Measurements from ENCODE around the gene RAD51D. TPM values are rescaled to one million over a fixed set of nuclear protein-coding genes. Genes with fewer than 3 reads are reported as not detected.
"Not testable (repeated sequence)": the region's sequence is repeated elsewhere in the genome, so short reads cannot be mapped to it uniquely, and the experiment has no call there.

Gene RAD51D
- total RNA-seq, 2 donors from 2014 or later: 4.7 to 9.2 TPM

- no peak for ATAC-seq
- intact Hi-C loops (cut with DNase I): no loop called here
- DNase-seq: no peak
These were observed 26.7 kb upstream of the RAD51D start for GRCh38 chr17:35146214-35146833.

GRCh38 chr17:35144840-35145239 lies 25.2 kb upstream of the RAD51D start:
- no peak for ATAC-seq
- no peak for DNase-seq
- intact Hi-C loops (cut with DNase I): no loop called here

- ATAC-seq (no peak), DNase-seq (no peak)
- intact Hi-C loops (cut with DNase I): no loop called here
These were observed 22.8 kb upstream of the RAD51D start for GRCh38 chr17:35142467-35142796.

GRCh38 chr17:35141681-35142466 lies 22.2 kb upstream of the RAD51D start, which contains the start of gene NLE1:
Gene NLE1 (minus strand): TSS chr17:35142303. CDS start chr17:35142275, 28 bp downstream.
- peak; percentile 93 to 94 for ATAC-seq
- intact Hi-C loops (cut with DNase I): no loop called here
- DNase-seq: peak; percentile 88

GRCh38 chr17:35138218-35138617 lies 18.6 kb upstream of the RAD51D start:
- intact Hi-C loops (cut with DNase I): no loop called here
- DNase-seq: no peak
- ATAC-seq: no peak

- no peak for DNase-seq
- intact Hi-C loops (cut with DNase I): no loop called here
- ATAC-seq: no peak
These were observed 15.7 kb upstream of the RAD51D start for GRCh38 chr17:35135322-35135721.

- ATAC-seq (no peak), DNase-seq (no peak)
- intact Hi-C loops (cut with DNase I): no loop called here
These were observed 13.3 kb upstream of the RAD51D start for GRCh38 chr17:35132816-35133550.

- ATAC-seq (no peak), DNase-seq (no peak)
- intact Hi-C loops (cut with DNase I): no loop called here
These were observed 12.4 kb upstream of the RAD51D start for GRCh38 chr17:35132099-35132498.

- intact Hi-C loops (cut with DNase I): no loop called here
- DNase-seq: no peak
- ATAC-seq: no peak
These were observed 10.7 kb upstream of the RAD51D start for GRCh38 chr17:35130392-35130791.

- intact Hi-C loops (cut with DNase I): loop anchor here in 1 of 2 donors (10.0 kb wide), 1 partner anchor 585 kb away; no protein-coding TSS in a partner anchor
- DNase-seq (no peak), ATAC-seq (no peak)
These were observed 10.3 kb upstream of the RAD51D start for GRCh38 chr17:35129973-35130351.

- intact Hi-C loops (cut with DNase I): loop anchor here in 1 of 2 donors (10.0 kb wide), 1 partner anchor 585 kb away; no protein-coding TSS in a partner anchor
- ATAC-seq: peak in 1 of 2 donors; percentile 16
- DNase-seq: no peak
These were observed 9.7 kb upstream of the RAD51D start for GRCh38 chr17:35129154-35129972.

GRCh38 chr17:35127751-35128514 lies 8.3 kb upstream of the RAD51D start:
- DNase-seq (peak; percentile 59), ATAC-seq (peak; percentile 77 to 87)
- intact Hi-C loops (cut with DNase I): loop anchor here in 1 of 2 donors (10.0 kb wide), 1 partner anchor 583 kb away; no protein-coding TSS in a partner anchor

- intact Hi-C loops (cut with DNase I): loop anchor here (5.0 to 10.0 kb wide), 2 partner anchors 577 to 579 kb away; no protein-coding TSS in a partner anchor
- DNase-seq (no peak), ATAC-seq (no peak)
These were observed 1.7 kb upstream of the RAD51D start, which contains the start of gene FNDC8 for GRCh38 chr17:35121315-35121714. Gene FNDC8 (plus strand): TSS chr17:35121615. CDS start chr17:35121694, 79 bp downstream.

GRCh38 chr17:35117984-35118383 lies 1.7 kb downstream of the RAD51D start:
- no peak for ATAC-seq
- DNase-seq: no peak
- intact Hi-C loops (cut with DNase I): loop anchor here in 1 of 2 donors (2.0 kb wide), 1 partner anchor 697 kb away; no protein-coding TSS in a partner anchor

- DNase-seq (no peak), ATAC-seq (no peak)
- intact Hi-C loops (cut with DNase I): no loop called here
These were observed 2.8 kb downstream of the RAD51D start for GRCh38 chr17:35116845-35117244.

GRCh38 chr17:35110791-35111190 lies 8.9 kb downstream of the RAD51D start:
- intact Hi-C loops (cut with DNase I); DNase-seq; ATAC-seq: not testable (repeated sequence)

GRCh38 chr17:35104844-35105450 lies 14.7 kb downstream of the RAD51D start:
- ATAC-seq (no peak), DNase-seq (no peak)
- intact Hi-C loops (cut with DNase I): no loop called here

GRCh38 chr17:35103271-35103670 lies 16.4 kb downstream of the RAD51D start:
- intact Hi-C loops (cut with DNase I): no loop called here
- no peak for DNase-seq
- ATAC-seq: no peak
